Common myeloid progenitor, CD34-positive (primary cell): ENCODE measurements around the gene MMP25.
A peak's percentile ranks its signal among the peaks of the same experiment; 100 is the strongest.

Experiments
- CTCF ChIA-PET: fragments of 350-600 bp; sonication (Branson Sonifier 250); formaldehyde crosslinking; loops from one replicate; lab custom pipeline; 2021; ENCODE audit warnings: antibody characterized with exemption; lab: Charles Lee
- POLR2A ChIA-PET: fragments of 350-600 bp; sonication (Branson Sonifier 250); formaldehyde crosslinking; loops from one replicate; lab custom pipeline; 2021; ENCODE audit warnings: antibody characterized with exemption; lab: Charles Lee
- DNase-seq, 3 donors: peaks; one replicate each; pipeline versions ENCODE4 v3.0.0 to v3.0.0-alpha.2; 2013
- H3K27ac ChIP-seq, 2 experiments: 1 replicate in 1 of 2; 2 replicates in 1 of 2; pipeline ENCODE4 v1.7.0; 2013; ENCODE audit warnings: inconsistent platforms in 2 of 2, low read length in 2 of 2, mild to moderate bottlenecking in 2 of 2, low read depth in 1 of 2, moderate library complexity in 1 of 2; ENCODE audit not compliant: severe bottlenecking in 2 of 2, insufficient read depth in 1 of 2, poor library complexity in 1 of 2
- H3K27me3 ChIP-seq, 5 experiments: replicated peaks in 2 of 5; 1 replicate in 3 of 5; 2 replicates in 2 of 5; pipeline versions ENCODE4 v1.6.1 to v1.7.0; 2013; ENCODE audit warnings: low read length in 4 of 5, mild to moderate bottlenecking in 2 of 5, moderate library complexity in 2 of 5, inconsistent platforms in 1 of 5; ENCODE audit not compliant: insufficient read depth in 5 of 5, control insufficient read depth in 4 of 5
- H3K36me3 ChIP-seq, 4 experiments: 1 replicate in 2 of 4; 2 replicates in 2 of 4; pipeline versions ENCODE4 v1.6.1 to v1.7.0; 2013; ENCODE audit warnings: low read length in 3 of 4, control low read depth in 1 of 4, mild to moderate bottlenecking in 1 of 4; ENCODE audit not compliant: control insufficient read depth in 4 of 4, insufficient read depth in 4 of 4
- H3K4me1 ChIP-seq, 4 experiments: 1 replicate in 3 of 4; 2 replicates in 1 of 4; pipeline versions ENCODE4 v1.6.1 to v1.7.1; 2013; ENCODE audit warnings: low read length in 3 of 4, mild to moderate bottlenecking in 3 of 4, control low read depth in 1 of 4, inconsistent platforms in 1 of 4, moderate library complexity in 1 of 4; ENCODE audit not compliant: control insufficient read depth in 4 of 4, insufficient read depth in 4 of 4; ENCODE audit errors: control extremely low read depth in 1 of 4
- H3K4me3 ChIP-seq, 7 experiments: 1 replicate in 4 of 7; 2 replicates in 3 of 7; pipeline versions ENCODE4 v1.5.1 to v1.7.0; 2013; ENCODE audit warnings: mild to moderate bottlenecking in 7 of 7, low read length in 6 of 7, moderate library complexity in 6 of 7, inconsistent platforms in 2 of 7, low read depth in 2 of 7, control low read depth in 1 of 7; ENCODE audit not compliant: insufficient read depth in 4 of 7, control insufficient read depth in 1 of 7; ENCODE audit errors: extremely low read depth in 1 of 7
- H3K9me3 ChIP-seq, 5 experiments: 1 replicate in 4 of 5; 2 replicates in 1 of 5; pipeline versions ENCODE4 v1.6.1 to v1.7.1; 2013; ENCODE audit warnings: low read length in 4 of 5, mild to moderate bottlenecking in 2 of 5, inconsistent platforms in 1 of 5, low read depth in 1 of 5, moderate library complexity in 1 of 5; ENCODE audit not compliant: control insufficient read depth in 4 of 5, insufficient read depth in 2 of 5; ENCODE audit errors: control extremely low read depth in 1 of 5
- WGBS: methylation state at CpG from one replicate; pipeline ENCODE4 v1.1.5; 2013; ENCODE audit not compliant: insufficient coverage; 5-methylcytosine and 5-hydroxymethylcytosine counted together

The MMP25 gene

GRCh38 chr16:3027983-3028715, 18.2 kb upstream of the MMP25 start:
- 7% methylated on average over 38 of the region's 58 CpGs for WGBS
- CTCF ChIA-PET, result interaction anchor here (0.6 to 12.5 kb wide), 22 partner anchors 7 to 1108 kb away, joined by 3 to 197 read pairs (median 4); partner anchors contain the start of genes BICDL2, CLDN6, CLDN9 and HCFC1R1
- peak; percentile 84 to 90 (median 89) for DNase-seq
- peak overlapping the region in 2 of 7 experiments; percentile 42 to 43 for H3K4me3 ChIP-seq
- no peak overlapping the region for H3K27ac ChIP-seq
- POLR2A ChIA-PET, result interaction anchor here (0.8 to 1.6 kb wide), 5 partner anchors 10 to 1388 kb away, joined by 3 to 7 read pairs (median 5); partner anchors contain the start of gene CLDN6
- H3K4me1 ChIP-seq, result peaks cover 0 to 32% (median 30%) of the 10 kb centered on the region in 4 experiments
- H3K36me3 ChIP-seq, result peaks cover 5 to 22% (median 19%) of the 10 kb centered on the region in 4 experiments
- H3K9me3 ChIP-seq, result no peaks in the 10 kb centered on the region
- H3K27me3 ChIP-seq, result peaks cover 0 to 47% (median 26%) of the 10 kb centered on the region in 5 experiments

GRCh38 chr16:3028716-3029319, 17.5 kb upstream of the MMP25 start:
- 41% methylated on average over 12 of the region's 15 CpGs for WGBS
- POLR2A ChIA-PET, result interaction anchor here (0.8 to 1.6 kb wide), 4 partner anchors 8 to 1387 kb away, joined by 3 to 7 read pairs (median 4); no protein-coding TSS in a partner anchor
- CTCF ChIA-PET, result interaction anchor here (0.6 to 12.5 kb wide), 20 partner anchors 8 to 1109 kb away, joined by 3 to 197 read pairs (median 6); partner anchors contain the start of genes BICDL2, CLDN6, CLDN9 and HCFC1R1
- Histone ChIP-seq H3K36me3 (peaks cover 5 to 22% (median 19%) of the 10 kb centered on the region in 4 experiments), H3K4me1 (peaks cover 0 to 25% (median 23%) of the 10 kb centered on the region in 4 experiments), H3K4me3 (no peak overlapping the region), H3K27ac (no peak overlapping the region), H3K27me3 (peaks cover 0 to 54% (median 31%) of the 10 kb centered on the region in 5 experiments), H3K9me3 (no peaks in the 10 kb centered on the region)
- DNase-seq, result no peak

- ChIA-PET CTCF (interaction anchor here (1.1 to 12.5 kb wide), 13 partner anchors 9 to 99 kb away, joined by 3 to 197 read pairs (median 16); partner anchors contain the start of genes BICDL2, CLDN6, HCFC1R1 and MMP25), POLR2A (interaction anchor here (1.5 kb wide), 1 partner anchor 9 kb away, joined by 3 read pairs; no protein-coding TSS in a partner anchor)
- H3K27ac ChIP-seq, result no peak overlapping the region
- peaks cover 5 to 22% (median 19%) of the 10 kb centered on the region in 4 experiments for H3K36me3 ChIP-seq
- DNase-seq, result no peak
- 12% methylated on average over 59 of the region's 59 CpGs for WGBS
- H3K4me3 ChIP-seq, result peak overlapping the region in 3 of 7 experiments; percentile 1 to 54 (median 6)
- no peaks in the 10 kb centered on the region for H3K9me3 ChIP-seq
- peaks cover 0 to 22% (median 21%) of the 10 kb centered on the region in 4 experiments for H3K4me1 ChIP-seq
- peaks cover 0 to 62% (median 36%) of the 10 kb centered on the region in 5 experiments for H3K27me3 ChIP-seq
Observed at GRCh38 chr16:3029491-3030221, 16.7 kb upstream of the MMP25 start.

GRCh38 chr16:3030222-3031212, 15.8 kb upstream of the MMP25 start:
- no peaks in the 10 kb centered on the region for H3K9me3 ChIP-seq
- DNase-seq, result no peak
- POLR2A ChIA-PET, result interaction anchor here (1.5 kb wide), 1 partner anchor 10 kb away, joined by 3 read pairs; no protein-coding TSS in a partner anchor
- CTCF ChIA-PET, result interaction anchor here (0.8 to 12.5 kb wide), 16 partner anchors 10 to 131 kb away, joined by 3 to 197 read pairs (median 12); partner anchors contain the start of genes BICDL2, CLDN6, HCFC1R1 and MMP25
- no peak overlapping the region for H3K4me3 ChIP-seq
- WGBS, result 82% methylated on average over 30 of the region's 33 CpGs
- H3K27ac ChIP-seq, result no peak overlapping the region
- peaks cover 5 to 20% (median 18%) of the 10 kb centered on the region in 4 experiments for H3K36me3 ChIP-seq
- H3K4me1 ChIP-seq, result peaks cover 0 to 24% (median 21%) of the 10 kb centered on the region in 4 experiments
- H3K27me3 ChIP-seq, result peaks cover 0 to 70% (median 39%) of the 10 kb centered on the region in 5 experiments

- CTCF ChIA-PET, result interaction anchor here (1.1 to 12.5 kb wide), 12 partner anchors 9 to 434 kb away, joined by 3 to 197 read pairs (median 22); partner anchors contain the start of genes BICDL2, CLDN6, HCFC1R1 and MMP25
- Histone ChIP-seq H3K9me3 (no peaks in the 10 kb centered on the region), H3K36me3 (no peaks in the 10 kb centered on the region), H3K27ac (no peak overlapping the region), H3K27me3 (peaks cover 3 to 91% (median 47%) of the 10 kb centered on the region in 5 experiments), H3K4me1 (peaks cover 0 to 33% (median 24%) of the 10 kb centered on the region in 4 experiments), H3K4me3 (no peak overlapping the region)
- no peak for DNase-seq
- POLR2A ChIA-PET, result no interaction called here
- WGBS, result 48% methylated on average over 4 of the region's 7 CpGs
Observed at GRCh38 chr16:3032624-3033023, 13.7 kb upstream of the MMP25 start.
